Stimulated activated CD4-positive, alpha-beta T cell treated with anti-CD3 and anti-CD28 coated beads, Interleukin-1b, Interleukin-23, amount 100 ng/mL, for 1 hour (primary cell): Measurements from ENCODE around the gene MAP3K2.

ENCODE experiments used
- DNase-seq, 2 donors: peaks; one replicate each; pipeline ENCODE4 v3.0.0-alpha.2; 2020; ENCODE audit warnings: low read depth in 2 of 2

Gene MAP3K2, protein sequence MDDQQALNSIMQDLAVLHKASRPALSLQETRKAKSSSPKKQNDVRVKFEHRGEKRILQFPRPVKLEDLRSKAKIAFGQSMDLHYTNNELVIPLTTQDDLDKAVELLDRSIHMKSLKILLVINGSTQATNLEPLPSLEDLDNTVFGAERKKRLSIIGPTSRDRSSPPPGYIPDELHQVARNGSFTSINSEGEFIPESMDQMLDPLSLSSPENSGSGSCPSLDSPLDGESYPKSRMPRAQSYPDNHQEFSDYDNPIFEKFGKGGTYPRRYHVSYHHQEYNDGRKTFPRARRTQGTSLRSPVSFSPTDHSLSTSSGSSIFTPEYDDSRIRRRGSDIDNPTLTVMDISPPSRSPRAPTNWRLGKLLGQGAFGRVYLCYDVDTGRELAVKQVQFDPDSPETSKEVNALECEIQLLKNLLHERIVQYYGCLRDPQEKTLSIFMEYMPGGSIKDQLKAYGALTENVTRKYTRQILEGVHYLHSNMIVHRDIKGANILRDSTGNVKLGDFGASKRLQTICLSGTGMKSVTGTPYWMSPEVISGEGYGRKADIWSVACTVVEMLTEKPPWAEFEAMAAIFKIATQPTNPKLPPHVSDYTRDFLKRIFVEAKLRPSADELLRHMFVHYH

GRCh38 chr2:127387655-127388422, at the start of gene MAP3K2:
MAP3K2 (minus strand) TSS chr2:127387975; CDS start chr2:127343129, 44,846 bp downstream.
- peak; percentile 96 to 97 for DNase-seq

GRCh38 chr2:127437056-127437455, 49.3 kb upstream of the MAP3K2 start:
- no peak for DNase-seq

- no peak for DNase-seq
Measured at GRCh38 chr2:127434515-127434914, 46.7 kb upstream of the MAP3K2 start.

DNA sequence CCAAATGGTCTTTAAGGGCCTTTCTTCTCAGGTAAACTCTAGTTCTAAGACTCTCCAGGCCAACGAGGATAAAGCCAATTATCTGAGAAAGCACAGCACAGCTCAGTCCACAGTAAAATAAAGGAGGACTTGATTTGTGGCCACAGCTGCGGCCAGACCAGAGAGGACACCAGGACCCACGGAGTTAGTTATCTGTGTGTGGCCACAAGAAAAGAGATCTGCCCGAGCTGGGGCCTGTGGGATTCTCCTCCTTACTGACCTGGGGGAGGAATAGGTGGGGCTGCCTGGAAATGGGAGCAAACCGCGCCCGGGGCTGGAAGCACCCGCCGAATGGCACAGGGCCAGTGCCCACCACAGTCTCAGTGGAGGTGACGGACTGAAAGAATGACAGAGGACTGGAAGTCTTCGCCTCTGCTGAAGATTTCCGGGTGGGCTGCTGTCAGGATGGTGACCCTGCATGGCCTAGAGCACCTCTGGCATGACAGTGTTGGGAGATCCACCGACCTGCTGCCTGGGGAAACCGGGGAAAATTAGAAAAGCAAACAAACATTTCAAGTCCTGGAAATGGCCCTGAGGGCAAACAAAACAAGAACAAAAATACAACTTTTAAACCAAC, 43.7 kb upstream of the MAP3K2 start:
- no peak for DNase-seq

GRCh38 chr2:127429844-127430425, 42.2 kb upstream of the MAP3K2 start:
- no peak for DNase-seq

DNA sequence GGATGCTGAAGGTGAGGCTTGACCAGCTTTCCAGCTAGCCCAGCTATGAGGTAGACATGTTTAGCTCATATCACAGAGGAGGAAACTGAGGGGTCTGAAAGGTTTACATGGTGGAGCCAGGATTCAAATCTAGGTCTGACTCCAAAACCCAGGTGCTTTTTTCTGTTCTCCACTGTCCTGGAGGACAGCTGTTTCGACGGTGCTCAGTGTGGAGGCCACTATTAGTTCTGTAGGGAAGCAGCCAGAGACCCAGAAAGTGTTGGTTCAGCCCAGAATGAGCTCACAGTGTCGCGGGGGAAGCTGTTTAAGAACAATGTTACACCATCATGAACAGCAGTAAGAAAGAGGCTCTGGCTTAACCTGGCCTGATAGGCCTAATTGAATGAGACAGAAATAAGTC, 41.5 kb upstream of the MAP3K2 start:
- DNase-seq: no peak

DNA sequence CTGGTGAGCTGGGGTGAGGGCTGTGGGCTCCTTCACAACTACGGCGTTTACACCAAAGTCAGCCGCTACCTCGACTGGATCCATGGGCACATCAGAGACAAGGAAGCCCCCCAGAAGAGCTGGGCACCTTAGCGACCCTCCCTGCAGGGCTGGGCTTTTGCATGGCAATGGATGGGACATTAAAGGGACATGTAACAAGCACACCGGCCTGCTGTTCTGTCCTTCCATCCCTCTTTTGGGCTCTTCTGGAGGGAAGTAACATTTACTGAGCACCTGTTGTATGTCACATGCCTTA, 41.0 kb upstream of the MAP3K2 start:
- no peak for DNase-seq

DNA sequence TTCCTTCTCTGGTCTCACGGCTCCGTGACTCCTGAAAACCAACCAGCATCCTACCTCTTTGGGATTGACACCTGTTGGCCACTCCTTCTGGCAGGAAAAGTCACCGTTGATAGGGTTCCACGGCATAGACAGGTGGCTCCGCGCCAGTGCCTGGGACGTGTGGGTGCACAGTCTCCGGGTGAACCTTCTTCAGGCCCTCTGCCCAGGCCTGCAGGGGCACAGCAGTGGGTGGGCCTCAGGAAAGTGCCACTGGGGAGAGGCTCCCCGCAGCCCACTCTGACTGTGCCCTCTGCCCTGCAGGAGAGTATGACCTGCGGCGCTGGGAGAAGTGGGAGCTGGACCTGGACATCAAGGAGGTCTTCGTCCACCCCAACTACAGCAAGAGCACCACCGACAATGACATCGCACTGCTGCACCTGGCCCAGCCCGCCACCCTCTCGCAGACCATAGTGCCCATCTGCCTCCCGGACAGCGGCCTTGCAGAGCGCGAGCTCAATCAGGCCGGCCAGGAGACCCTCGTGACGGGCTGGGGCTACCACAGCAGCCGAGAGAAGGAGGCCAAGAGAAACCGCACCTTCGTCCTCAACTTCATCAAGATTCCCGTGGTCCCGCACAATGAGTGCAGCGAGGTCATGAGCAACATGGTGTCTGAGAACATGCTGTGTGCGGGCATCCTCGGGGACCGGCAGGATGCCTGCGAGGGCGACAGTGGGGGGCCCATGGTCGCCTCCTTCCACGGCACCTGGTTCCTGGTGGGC, 40.5 kb upstream of the MAP3K2 start:
- no peak for DNase-seq

- no peak for DNase-seq
Measured at GRCh38 chr2:127427376-127428056, 39.7 kb upstream of the MAP3K2 start.

DNA sequence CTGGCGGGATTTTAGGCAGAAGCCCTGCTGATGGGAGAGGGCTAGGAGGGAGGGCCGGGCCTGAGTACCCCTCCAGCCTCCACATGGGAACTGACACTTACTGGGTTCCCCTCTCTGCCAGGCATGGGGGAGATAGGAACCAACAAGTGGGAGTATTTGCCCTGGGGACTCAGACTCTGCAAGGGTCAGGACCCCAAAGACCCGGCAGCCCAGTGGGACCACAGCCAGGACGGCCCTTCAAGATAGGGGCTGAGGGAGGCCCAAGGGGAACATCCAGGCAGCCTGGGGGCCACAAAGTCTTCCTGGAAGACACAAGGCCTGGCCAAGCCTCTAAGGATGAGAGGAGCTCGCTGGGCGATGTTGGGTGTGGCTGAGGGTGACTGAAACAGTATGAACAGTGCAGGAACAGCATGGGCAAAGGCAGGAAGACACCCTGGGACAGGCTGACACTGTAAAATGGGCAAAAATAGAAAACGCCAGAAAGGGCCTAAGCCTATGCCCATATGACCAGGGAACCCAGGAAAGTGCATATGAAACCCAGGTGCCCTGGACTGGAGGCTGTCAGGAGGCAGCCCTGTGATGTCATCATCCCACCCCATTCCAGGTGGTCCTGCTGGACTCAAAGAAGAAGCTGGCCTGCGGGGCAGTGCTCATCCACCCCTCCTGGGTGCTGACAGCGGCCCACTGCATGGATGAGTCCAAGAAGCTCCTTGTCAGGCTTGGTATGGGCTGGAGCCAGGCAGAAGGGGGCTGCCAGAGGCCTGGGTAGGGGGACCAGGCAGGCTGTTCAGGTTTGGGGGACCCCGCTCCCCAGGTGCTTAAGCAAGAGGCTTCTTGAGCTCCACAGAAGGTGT, 39.0 kb upstream of the MAP3K2 start:
- no peak for DNase-seq

GRCh38 chr2:127425540-127426490, 38.0 kb upstream of the MAP3K2 start:
- DNase-seq: no peak

GRCh38 chr2:127424598-127425520, 37.1 kb upstream of the MAP3K2 start:
- no peak for DNase-seq

GRCh38 chr2:127423880-127424279, 36.1 kb upstream of the MAP3K2 start:
- DNase-seq: no peak

DNA sequence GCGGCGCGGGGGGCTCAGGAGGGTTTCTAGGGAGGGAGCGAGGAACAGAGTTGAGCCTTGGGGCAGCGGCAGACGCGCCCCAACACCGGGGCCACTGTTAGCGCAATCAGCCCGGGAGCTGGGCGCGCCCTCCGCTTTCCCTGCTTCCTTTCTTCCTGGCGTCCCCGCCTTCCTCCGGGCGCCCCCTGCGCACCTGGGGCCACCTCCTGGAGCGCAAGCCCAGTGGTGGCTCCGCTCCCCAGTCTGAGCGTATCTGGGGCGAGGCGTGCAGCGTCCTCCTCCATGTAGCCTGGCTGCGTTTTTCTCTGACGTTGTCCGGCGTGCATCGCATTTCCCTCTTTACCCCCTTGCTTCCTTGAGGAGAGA, 35.7 kb upstream of the MAP3K2 start:
- no peak for DNase-seq

- DNase-seq: no peak
Measured at GRCh38 chr2:127422559-127423477, 35.0 kb upstream of the MAP3K2 start.

DNA sequence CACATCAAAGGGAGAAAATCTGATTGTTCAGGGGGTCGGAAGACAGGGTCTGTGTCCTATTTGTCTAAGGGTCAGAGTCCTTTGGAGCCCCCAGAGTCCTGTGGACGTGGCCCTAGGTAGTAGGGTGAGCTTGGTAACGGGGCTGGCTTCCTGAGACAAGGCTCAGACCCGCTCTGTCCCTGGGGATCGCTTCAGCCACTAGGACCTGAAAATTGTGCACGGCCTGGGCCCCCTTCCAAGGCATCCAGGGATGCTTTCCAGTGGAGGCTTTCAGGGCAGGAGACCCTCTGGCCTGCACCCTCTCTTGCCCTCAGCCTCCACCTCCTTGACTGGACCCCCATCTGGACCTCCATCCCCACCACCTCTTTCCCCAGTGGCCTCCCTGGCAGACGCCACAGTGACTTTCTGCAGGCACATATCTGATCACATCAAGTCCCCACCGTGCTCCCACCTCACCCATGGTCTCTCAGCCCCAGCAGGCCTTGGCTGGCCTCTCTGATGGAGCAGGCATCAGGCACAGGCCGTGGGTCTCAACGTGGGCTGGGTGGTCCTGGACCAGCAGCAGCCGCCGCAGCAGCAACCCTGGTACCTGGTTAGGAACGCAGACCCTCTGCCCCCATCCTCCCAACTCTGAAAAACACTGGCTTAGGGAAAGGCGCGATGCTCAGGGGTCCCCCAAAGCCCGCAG, 34.2 kb upstream of the MAP3K2 start:
- no peak for DNase-seq
